SK-N-SH (cell line): ENCODE measurements around the gene PUS3.

Experiments
- CTCF ChIP-seq: fragments of 200-600 bp; sonication (generic); IDR thresholded peaks from 2 replicates; pipeline ENCODE4 v1.6.1; 2017; ENCODE audit warnings: antibody characterized with exemption, mild to moderate bottlenecking, moderate library complexity
- EP300 ChIP-seq, 2 experiments: IDR thresholded peaks; 2 replicates each; pipeline versions ENCODE4 v1.4.0 to v1.6.1; 2012; ENCODE audit warnings: borderline replicate concordance in 1 of 2, low read depth in 1 of 2, low read length in 1 of 2
- GATA2 ChIP-seq: sonication (generic); formaldehyde crosslinking; IDR thresholded peaks from 2 replicates; pipeline ENCODE4 v1.5.0; 2020; ENCODE audit warnings: mild to moderate bottlenecking, missing genetic modification reagents
- MEF2A ChIP-seq: IDR thresholded peaks from 2 replicates; pipeline ENCODE4 v1.4.0; 2012; ENCODE audit warnings: low read depth, borderline replicate concordance
- RAD21 ChIP-seq: IDR thresholded peaks from 2 replicates; pipeline ENCODE4 v1.6.1; 2012; ENCODE audit warnings: mild to moderate bottlenecking, low read length
- RXRA ChIP-seq: IDR thresholded peaks from 2 replicates; pipeline ENCODE4 v1.4.0; 2012; ENCODE audit warnings: low read depth, mild to moderate bottlenecking, borderline replicate concordance
- SMC3 ChIP-seq: IDR thresholded peaks from 2 replicates; pipeline ENCODE4 v1.6.1; 2012; ENCODE audit warnings: low read depth, low read length, improper control_type of control experiment
- TAF1 ChIP-seq: IDR thresholded peaks from 2 replicates; pipeline ENCODE4 v1.6.1; 2012; ENCODE audit warnings: low read depth, mild to moderate bottlenecking, low read length, moderate library complexity, borderline replicate concordance
- TEAD4 ChIP-seq: IDR thresholded peaks from 2 replicates; pipeline ENCODE4 v1.4.0; 2012; ENCODE audit warnings: mild to moderate bottlenecking, borderline replicate concordance; ENCODE audit not compliant: insufficient read depth
- USF2 ChIP-seq: fragments of 150-350 bp; IDR thresholded peaks from 2 replicates; pipeline ENCODE4 v1.6.1; 2017; ENCODE audit warnings: antibody characterized with exemption, low read length, low read depth, borderline replicate concordance
- ZBTB33 ChIP-seq: IDR thresholded peaks from 2 replicates; pipeline ENCODE4 v1.4.0; 2012; ENCODE audit warnings: low read depth, borderline replicate concordance

GRCh38 chr11:125869521-125869920, 33.5 kb downstream of the PUS3 start:
- TF ChIP-seq TAF1, result no peak
- TF ChIP-seq ZBTB33, result no peak
- peak; percentile 33; the same call in 1 of the 2 replicates for TF ChIP-seq CTCF
- no peak for TF ChIP-seq RAD21
- no peak for TF ChIP-seq MEF2A
- TF ChIP-seq TEAD4, result no peak
- TF ChIP-seq SMC3, result no peak; the same call in 1 of the 2 replicates
- no peak for TF ChIP-seq RXRA
- TF ChIP-seq EP300 (IDR thresholded peaks at IDR 0.05; ENCODE audit: borderline replicate concordance in 1 of 2, low read depth in 1 of 2, low read length in 1 of 2), result no peak
- no peak for TF ChIP-seq USF2
- TF ChIP-seq GATA2, result no peak
